ENCODE data around the gene B4GALNT2. TPM values are rescaled to one million over a fixed set of nuclear protein-coding genes. Genes with fewer than 3 reads are reported as not detected.
"Not testable (repeated sequence)": the region's sequence is repeated elsewhere in the genome, so short reads cannot be mapped to it uniquely, and the experiment has no call there.

Gene B4GALNT2
- total RNA-seq, 1 donor from 2014 or later, result 1.2 TPM

- DNase-seq (ENCODE audit: low spot score), result no peak
Observed at GRCh38 chr17:49180998-49181635, 48.5 kb downstream of the B4GALNT2 start.

- no peak for DNase-seq (ENCODE audit: low spot score)
Observed at GRCh38 chr17:49183341-49183740, 50.8 kb downstream of the B4GALNT2 start.

- no peak for DNase-seq (ENCODE audit: low spot score)
Observed at GRCh38 chr17:49183801-49184200, 51.2 kb downstream of the B4GALNT2 start.

GRCh38 chr17:49184522-49184921, 52.0 kb downstream of the B4GALNT2 start:
- DNase-seq (ENCODE audit: low spot score), result not testable (repeated sequence)

GRCh38 chr17:49185381-49185780, 52.8 kb downstream of the B4GALNT2 start:
- not testable (repeated sequence) for DNase-seq (ENCODE audit: low spot score)

GRCh38 chr17:49187301-49187700, 54.7 kb downstream of the B4GALNT2 start:
- DNase-seq (ENCODE audit: low spot score), result no peak

GRCh38 chr17:49190932-49191331, 58.4 kb downstream of the B4GALNT2 start:
- DNase-seq (ENCODE audit: low spot score), result no peak

GRCh38 chr17:49191409-49191916, 58.9 kb downstream of the B4GALNT2 start:
- DNase-seq (ENCODE audit: low spot score), result no peak

GRCh38 chr17:49191917-49192741, 59.6 kb downstream of the B4GALNT2 start:
- peak; percentile 98 for DNase-seq (ENCODE audit: low spot score)

GRCh38 chr17:49193513-49194296, 61.1 kb downstream of the B4GALNT2 start:
- peak; percentile 74 for DNase-seq (ENCODE audit: low spot score)

GRCh38 chr17:49194297-49194607, 61.7 kb downstream of the B4GALNT2 start:
- no peak for DNase-seq (ENCODE audit: low spot score)

GRCh38 chr17:49195751-49196150, 63.2 kb downstream of the B4GALNT2 start:
- DNase-seq (ENCODE audit: low spot score), result no peak

- DNase-seq (ENCODE audit: low spot score), result no peak
Observed at GRCh38 chr17:49196520-49196919, 64.0 kb downstream of the B4GALNT2 start.

- no peak for DNase-seq (ENCODE audit: low spot score)
Observed at GRCh38 chr17:49197346-49197998, 64.9 kb downstream of the B4GALNT2 start.

- no peak for DNase-seq (ENCODE audit: low spot score)
Observed at GRCh38 chr17:49198211-49198610, 65.6 kb downstream of the B4GALNT2 start.

GRCh38 chr17:49200423-49201083, 68.0 kb downstream of the B4GALNT2 start:
- no peak for DNase-seq (ENCODE audit: low spot score)

- DNase-seq (ENCODE audit: low spot score), result no peak
Observed at GRCh38 chr17:49201481-49201927, 68.9 kb downstream of the B4GALNT2 start.

- no peak for DNase-seq (ENCODE audit: low spot score)
Observed at GRCh38 chr17:49203796-49204195, 71.2 kb downstream of the B4GALNT2 start.

- no peak for DNase-seq (ENCODE audit: low spot score)
Observed at GRCh38 chr17:49204516-49204915, 71.9 kb downstream of the B4GALNT2 start.

GRCh38 chr17:49209061-49209571, 76.5 kb downstream of the B4GALNT2 start:
- DNase-seq (ENCODE audit: low spot score), result no peak
